ENCODE data around the gene PKP4.

Gene PKP4

DNA sequence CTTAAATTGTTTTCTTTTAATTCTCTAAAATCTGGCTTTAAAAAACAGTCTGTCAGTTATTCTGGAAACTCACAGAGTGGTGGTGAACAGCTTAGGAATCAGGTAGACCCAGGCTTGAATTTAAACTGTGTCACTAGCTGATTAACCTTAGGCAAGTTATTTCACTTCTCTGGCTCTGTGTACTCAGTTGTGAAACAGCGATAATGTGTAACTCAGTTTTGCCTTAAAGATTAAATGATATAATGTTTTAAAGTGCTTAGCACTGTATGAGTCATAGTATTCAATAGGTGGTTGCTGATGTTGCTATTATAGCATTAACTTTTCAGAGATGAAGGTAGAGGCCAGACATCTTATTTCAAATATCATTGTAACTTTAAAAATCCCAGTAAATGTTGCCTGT lies 40.7 kb downstream of the PKP4 start:
- no peak for DNase-seq (ENCODE audit: low read depth)

DNA sequence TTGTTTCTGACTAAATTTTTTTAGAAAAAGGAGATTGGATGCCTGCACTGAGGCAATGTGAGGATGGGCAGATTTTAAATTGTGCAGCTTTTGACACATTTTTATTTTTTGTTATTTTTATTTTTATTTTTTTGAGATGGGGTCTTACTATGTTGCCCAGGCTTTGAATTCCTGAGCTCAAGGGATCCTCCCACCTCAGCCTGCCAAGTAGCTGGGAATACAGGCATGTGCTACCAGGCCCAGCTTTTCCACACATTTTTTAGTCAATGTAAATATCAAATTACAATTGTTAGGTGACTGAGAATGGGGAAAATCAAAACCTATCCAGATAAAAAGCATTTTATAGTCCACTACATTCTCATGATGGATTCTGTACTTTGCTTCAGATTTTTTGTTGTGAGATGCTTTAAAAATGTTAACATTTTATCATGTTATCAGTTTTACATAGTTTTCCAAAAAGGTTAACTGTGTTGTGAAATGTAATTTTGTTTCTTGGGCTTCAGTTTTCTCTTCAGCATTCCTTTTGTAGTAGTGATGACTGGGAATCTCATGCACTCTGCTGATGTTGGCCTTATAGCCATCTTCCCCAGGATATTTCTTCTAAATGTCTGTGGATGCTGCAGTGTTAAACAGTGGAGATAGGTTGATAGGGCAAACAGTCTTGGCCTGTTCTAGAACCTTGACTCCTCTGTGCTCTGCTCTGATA lies 41.4 kb downstream of the PKP4 start:
- DNase-seq (ENCODE audit: low read depth) = no peak

DNA sequence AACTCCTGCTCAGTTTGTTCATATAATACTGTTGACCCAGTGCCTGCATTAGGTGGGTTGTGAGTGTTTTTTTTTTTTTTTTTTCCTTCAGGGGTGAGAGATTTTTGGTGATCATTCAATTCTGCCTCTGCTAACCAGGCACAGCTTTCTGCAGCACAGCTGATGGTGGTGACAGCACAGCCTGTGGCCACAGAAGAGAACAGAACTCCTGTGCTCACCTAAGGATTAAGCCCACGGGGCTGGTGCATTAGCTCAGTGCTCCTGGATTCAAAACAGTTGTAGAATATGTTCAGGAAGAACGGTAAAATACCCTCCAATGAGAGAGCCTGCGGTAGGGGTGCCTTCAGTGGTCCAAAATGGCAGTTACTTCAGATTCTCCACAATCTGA lies 42.0 kb downstream of the PKP4 start:
- DNase-seq (ENCODE audit: low read depth) = no peak

DNA sequence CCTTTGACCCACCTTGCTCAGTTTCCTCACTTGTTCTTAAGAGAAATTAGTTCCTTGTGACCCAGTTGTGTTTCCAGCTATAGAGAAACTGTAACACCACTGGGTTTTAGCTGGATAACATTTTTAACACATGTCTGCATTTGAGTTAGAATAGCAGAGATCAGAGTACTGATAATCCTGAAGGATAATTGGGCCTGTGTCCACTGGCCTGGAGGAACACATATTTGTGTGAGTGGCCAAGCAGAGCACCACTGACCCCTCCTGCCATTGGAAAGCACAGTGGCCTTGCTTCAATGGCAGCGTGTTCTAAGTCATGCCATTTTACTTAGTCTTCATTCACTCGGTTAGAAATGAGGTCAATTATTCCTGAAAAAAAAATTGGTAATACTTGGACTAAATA lies 42.6 kb downstream of the PKP4 start:
- DNase-seq (ENCODE audit: low read depth) = no peak

DNA sequence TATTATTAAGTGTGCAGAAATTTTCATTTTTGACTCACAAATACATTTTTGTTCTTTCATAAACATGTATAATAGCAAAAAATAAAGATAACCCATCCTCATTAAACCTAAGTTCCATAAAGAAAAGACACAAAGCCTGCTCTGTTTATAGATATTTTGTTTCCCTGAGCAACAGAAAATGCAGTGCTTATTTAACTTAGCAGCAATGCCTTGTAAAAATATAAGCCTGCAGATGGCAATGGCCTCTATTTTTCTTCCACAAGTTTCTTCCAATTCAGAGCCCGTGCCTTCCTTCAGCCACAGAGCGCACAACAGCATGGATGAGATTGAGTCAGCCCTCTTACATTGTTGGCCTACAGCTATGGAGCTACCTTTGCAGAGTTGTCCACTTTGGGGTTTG lies 43.6 kb downstream of the PKP4 start:
- no peak for DNase-seq (ENCODE audit: low read depth)

DNA sequence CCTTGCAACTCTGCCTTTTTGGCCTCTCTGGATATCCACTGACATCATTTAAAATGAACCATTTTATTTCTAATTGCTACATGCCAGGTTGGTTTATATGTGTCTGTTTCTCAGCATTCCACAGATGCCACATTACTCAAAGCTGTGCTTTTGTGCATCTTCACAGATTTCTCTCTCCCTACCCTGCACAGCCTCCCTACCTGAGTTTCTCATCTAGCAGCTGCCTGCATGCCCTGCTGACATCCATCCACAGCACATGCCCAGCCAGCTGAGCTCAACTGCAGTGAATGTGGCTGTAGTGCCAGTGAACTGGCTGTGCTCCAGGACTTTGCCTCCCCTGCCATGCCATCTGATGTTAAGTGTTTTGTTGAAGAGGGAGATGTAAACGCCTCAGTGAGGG lies 44.5 kb downstream of the PKP4 start:
- DNase-seq (ENCODE audit: low read depth) = no peak

DNA sequence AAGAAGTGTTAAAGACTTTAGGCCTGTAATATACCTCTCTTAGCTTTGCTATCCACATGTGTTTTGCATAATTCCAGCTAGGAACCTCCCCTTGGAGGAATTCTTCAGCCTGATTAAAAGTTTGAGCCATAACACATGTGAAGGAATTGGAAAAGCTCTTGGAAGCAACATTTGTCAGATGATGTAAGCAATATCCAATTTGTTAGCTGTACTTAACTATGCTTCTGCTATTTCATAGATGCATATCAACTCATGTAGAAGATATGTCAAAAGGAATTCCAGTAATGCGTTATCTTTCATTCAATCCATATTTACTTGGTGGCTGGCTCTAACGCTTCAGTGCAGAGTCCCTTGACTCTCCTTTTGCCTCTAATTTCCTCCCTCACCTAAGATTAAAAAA lies 46.2 kb downstream of the PKP4 start:
- no peak for DNase-seq (ENCODE audit: low read depth)

DNA sequence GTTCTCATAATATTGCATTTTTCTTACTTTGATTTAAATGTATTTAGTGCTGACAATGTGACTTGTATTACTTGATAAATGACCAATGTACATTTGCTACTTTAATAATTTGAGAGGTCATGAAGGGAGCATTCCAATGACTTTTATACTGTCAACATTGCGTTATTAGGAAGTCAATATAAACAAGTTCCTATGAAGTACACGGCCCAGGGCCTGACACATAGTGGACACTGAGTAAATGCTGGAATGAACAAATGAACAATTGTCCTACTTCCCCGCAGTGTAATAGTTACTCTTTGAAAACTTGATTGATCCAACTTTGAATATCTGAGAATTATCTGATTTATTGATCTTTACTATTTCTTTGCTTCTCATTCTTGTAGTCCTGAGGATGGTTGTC lies 47.3 kb downstream of the PKP4 start:
- DNase-seq (ENCODE audit: low read depth) = no peak

DNA sequence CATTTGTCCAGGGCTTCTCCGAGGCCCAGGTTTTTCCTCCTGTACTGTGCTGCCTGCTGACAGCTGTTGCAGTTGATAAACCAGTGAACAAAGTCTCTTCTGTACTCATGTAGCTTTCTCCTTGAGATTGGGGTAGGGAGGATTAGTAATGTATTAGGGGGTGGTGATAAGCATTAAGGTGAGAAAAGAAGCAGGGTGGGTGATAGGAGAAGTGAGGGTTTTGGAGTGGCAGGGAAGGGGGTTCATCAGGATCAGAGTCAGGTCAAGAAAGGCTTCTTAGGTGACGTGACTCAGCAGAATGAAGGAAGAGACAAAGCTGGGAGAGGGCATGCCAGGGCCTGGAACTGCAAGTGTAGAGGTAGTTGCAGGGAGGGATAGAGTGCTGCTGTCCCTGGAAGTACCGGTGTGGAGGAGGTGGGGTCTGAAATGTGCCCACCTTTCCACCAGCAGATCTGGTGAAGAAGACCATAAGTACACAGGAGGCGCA lies 48.7 kb downstream of the PKP4 start:
- DNase-seq (ENCODE audit: low read depth) = no peak

DNA sequence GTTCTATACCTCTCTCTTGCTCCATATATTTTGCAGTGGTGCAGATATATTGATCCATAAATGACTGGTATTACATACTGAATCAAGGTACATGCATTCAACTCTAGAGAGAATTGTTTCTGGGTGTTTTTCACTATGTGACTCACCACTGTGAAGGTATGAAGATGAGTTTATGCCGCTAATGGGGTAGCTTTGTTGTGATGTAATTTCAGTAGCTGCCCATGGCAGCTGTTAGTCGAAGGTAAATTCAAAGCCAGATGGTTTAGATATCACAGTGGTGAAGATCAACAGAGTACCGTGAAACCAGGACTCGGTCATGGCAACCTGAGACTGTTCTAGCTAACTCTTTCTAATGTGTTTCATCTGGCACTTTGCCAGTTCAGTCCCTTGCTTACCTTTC lies 50.4 kb downstream of the PKP4 start:
- DNase-seq (ENCODE audit: low read depth) = no peak

DNA sequence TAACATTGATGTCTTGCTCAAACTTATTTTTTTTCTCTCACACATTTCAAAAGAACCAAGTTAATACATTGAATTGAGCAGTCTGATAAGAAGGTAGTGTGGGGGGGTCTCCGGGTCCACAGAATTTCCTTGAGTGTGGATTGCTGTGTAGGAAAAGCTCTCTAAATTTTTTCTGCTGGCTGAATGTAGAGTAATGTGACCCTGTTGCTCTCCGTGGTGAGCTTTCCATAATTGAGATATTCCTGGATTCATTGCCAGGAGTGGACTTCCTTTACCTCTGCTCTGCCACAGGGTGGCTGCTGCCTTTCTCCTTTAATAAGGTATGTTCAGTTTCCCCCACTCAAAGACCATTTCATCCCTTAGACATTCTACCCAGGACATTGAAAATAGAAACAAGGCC lies 50.9 kb downstream of the PKP4 start:
- no peak for DNase-seq (ENCODE audit: low read depth)

DNA sequence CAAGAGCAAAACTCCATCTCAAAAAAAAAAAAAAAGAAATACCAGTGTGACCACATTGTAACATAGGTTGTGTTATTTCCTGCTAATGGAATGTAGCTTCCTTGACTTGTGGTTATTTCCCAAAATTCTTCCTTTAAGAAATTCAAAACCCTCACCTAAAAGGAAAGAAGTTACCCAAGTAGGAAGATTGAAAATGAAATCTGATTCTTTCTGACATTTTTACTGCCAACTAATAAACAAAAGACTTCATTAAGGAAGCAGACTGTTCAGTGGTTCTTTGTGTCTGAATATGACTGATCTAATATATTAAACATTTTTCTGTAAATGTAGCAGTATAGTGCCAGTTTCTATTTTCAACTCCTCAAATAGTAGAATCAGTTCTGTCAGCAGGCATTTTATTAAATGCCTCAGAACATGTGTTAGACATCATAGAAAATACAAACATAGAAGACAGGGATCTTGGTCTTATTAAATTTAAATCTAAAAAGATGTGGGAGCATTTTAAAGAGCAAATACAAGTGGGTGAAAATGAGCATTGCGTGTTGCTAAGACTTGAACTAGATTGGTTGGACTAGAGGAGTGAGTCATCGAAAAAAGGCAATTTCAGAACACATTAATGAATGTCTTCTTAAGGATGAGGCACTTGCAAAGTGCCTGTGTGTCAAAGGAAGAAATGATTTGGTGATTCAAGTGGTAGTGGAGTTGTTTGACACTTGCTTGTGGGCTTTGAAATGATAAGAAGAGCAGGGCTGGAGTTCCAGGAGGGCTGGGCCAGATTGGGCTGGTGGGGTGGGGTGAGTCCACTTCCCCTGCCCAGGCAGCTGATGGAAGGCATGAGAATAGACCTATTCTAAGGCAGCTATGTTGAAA lies 53.4 kb downstream of the PKP4 start:
- no peak for DNase-seq (ENCODE audit: low read depth)

DNA sequence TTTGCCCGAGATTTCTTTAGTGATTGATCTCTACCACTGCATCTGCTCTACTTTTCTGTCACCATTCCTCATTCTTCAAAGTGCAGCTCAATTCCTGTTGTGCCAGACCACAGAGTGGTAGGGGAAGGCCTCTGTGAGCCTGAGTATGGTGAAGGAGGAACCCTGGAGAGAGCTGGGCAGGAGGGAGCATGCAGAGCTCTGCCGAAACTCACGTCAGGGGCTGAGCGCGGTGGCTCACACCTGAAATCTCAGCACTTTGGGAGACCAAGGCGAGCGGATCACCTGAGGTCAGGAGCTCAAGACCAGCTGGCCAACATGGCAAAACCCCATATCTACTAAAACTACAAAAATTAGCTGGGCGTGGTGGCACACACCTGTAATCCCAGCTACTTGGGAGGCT lies 54.1 kb downstream of the PKP4 start:
- DNase-seq (ENCODE audit: low read depth) = no peak

DNA sequence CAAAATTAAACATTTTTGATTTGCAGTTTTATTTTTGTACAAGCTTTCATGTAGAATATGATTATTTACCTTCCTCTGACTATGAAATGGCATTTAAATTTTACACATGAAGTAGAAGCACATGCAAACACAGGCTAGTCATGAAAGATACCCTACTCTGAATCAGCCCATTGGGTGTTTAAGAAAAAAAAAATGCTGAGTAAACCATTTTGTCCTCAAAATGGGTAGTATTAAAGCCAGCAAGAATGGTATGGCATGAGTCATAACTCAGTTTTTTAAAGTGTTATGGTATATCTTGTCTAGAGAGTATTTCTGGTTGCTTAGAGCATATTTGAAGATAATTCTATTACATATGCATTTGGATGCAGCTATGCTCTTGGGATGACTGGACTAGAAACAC lies 55.0 kb downstream of the PKP4 start:
- no peak for DNase-seq (ENCODE audit: low read depth)

DNA sequence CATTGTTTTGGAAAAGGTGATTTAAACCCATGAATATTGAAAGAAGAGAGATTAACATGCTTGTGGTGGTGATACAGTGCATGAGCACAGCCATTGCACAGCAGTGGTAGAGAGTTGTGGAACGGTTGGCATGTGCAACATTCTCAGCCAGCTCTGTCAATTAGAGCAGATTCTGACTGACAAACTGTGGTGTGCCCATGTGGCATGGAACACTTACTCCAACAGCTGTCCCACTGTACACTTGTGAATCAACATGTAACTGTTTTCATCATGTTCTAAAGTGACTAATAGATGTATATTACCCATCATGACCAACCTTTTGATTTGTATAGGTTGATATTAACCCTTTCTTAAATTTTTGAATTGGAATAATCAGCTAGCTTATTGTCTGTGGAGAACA lies 55.6 kb downstream of the PKP4 start:
- DNase-seq (ENCODE audit: low read depth) = no peak

DNA sequence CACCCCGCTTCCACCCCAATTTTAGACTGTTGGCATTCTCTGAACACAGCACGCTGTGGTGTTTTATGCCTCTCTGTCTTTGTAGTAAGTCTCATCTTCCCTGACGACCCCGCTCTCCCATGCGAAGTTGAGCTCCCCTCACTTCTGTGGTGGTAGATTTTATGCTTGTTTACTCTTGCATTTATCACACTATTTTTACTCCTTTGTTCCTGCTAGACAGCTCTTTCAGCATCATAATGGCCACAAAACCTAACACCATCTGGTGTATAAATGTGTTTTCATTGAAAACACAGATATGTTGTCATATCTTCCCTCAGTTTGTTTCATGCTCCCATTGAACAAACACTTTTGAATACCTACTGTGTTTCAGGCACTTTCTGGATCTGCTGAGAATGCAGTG lies 57.1 kb downstream of the PKP4 start:
- DNase-seq (ENCODE audit: low read depth) = no peak

DNA sequence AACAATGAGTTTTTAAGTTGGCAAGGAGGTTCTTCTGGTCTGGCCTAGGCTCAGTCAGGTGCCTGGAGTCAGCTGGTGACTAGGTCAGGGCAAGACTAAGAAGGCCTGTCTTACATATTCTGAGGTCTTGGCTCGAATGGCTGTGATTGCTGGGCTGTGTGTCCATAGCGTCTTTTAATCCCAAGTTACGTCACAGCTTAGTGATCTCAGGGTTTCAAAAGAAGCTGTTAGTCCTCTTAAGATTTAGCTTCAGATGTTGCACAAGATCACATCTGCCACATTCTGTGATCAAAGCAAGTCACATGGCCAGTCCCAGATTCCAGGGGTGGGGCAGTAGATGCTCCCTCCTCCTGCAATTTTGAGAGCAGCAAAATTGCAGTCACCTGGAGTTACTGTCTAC lies 61.3 kb downstream of the PKP4 start:
- no peak for DNase-seq (ENCODE audit: low read depth)

DNA sequence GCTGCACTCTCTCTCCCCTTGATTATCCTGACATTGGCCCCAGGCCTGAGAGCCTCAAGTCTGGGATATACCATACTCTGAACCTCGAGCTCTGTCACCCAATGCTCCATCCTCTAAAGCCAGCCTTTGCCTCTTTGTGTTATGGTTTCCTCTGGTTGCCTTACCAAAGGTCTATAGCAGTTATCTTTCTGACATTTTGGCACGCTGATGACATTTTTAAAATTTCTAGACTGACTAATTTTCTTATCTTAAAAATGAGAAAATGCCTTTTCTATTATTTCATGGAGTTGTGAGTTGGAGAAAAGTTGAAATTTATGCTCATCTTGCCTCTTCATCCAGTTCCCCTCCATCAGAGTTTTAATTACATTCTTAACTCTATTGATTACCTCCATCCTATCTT lies 62.7 kb downstream of the PKP4 start:
- DNase-seq (ENCODE audit: low read depth) = no peak

DNA sequence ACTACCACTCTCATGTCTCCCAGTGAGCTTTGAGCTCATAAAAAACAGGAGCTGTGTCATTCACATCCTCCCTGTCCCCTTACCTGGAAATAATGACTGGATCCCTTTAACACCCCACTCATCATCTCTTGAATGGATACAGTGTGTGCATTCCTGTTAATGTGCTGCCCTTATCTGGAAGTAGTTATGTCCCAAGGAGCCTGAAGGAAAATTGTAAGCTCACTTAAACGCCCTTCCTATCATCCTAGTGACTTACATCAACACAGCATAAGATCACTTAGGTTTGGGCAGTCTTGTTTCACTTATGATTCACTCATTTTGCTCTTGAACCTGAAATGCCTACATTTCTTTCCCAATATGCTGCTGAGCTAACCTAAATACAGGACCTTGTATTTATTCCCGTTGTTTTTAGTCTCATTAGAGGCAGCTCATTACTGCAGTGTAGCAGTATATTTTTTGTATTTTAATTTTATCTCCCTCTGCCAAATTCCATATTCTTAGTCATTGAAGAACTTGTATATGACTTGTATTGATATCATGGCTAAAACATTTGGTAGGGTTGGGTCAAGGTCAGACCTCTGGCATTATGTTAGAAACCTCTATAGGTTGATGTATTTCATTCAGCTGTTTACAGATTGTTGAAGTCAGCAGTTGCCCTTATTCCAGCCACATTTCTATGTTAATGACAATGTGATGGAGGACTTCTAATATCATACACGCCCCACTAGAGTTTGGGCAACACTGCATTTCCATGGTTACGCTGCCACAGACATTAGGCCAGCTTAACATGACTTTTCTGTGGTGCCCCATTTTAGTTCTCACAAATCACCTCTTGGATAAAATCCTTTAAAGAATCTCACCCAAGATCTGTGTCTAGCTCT lies 72.9 kb downstream of the PKP4 start:
- DNase-seq (ENCODE audit: low read depth) = peak; percentile 44

DNA sequence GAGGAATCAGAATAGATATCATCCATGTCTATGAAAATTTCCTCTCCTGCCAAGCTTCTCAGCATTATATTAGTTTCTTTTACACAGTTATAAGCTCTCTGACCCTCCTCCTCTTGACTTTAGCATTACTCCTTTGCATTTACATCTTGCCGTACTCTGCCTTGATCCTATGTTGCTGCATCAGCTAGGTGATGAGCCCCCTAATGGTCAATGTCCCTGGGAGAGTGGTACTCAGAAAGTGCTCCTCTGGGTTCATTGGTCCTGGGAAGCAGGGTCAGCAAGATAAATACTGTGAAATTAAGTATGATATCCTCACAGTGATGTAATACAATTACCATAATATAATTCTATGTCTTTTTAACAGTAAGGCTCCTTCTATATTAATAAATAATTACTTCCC lies 74.1 kb downstream of the PKP4 start:
- DNase-seq (ENCODE audit: low read depth) = no peak

DNA sequence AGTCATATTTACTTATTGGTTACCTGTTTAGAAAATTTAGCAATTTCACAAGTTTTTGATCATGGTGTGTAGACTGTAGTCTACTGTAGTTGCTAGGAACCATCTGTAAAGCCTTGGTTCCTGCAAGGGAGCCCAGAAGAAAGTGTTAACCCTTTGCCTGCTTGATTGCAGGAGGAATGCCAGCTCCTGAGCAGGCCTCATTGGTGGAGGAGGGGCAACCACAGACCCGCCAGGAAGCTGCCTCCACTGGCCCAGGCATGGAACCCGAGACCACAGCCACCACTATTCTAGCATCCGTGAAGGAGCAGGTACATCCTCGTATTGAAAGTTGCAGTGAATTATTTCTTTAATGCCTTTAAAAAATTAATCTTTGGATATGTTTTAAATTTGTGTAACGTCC lies 76.3 kb downstream of the PKP4 start:
- DNase-seq (ENCODE audit: low read depth) = no peak

DNA sequence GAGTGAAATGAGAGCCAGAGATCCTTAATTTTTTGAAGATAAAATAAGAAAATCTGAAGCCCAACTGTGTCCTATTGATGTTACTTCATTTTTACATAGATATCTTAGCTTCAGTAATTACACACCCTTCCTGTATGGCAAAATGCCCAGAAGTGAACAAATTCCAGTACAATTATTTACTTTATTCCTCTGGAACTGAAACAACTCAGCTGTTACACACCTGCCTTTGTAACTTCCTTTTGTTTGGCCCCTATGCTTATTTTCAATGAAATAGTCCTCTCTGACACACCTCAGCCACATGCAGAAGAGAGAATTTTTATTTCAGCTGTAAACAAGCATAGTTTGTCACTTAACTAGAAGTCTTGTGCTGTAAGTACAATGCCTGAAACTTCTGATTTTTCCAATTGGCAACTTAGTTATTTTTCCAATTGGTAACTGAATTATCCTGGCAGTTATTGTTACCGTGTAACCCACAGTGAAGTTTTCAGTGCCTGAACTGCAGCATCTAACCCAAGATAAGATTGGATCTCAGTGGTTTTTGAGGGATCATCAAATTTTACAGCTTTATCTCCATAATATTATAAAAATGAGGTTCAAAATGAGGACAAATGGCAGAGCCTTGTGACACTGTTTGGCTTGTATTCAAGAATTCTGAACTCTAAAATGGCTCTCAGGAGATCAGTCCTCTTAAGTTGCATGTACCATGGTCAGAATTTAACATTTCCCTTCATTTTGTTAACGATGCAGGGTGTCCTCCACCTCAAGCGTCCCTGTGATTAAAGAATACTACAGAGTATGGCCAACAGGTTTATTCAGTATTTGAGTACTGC lies 82.6 kb downstream of the PKP4 start:
- peak; percentile 22 for DNase-seq (ENCODE audit: low read depth)

All from stromal cell of bone marrow (primary cell).